ENCODE measurements around the gene HUNK.
A peak's percentile ranks its signal among the peaks of the same experiment; 100 is the strongest.
"Not testable (repeated sequence)": the region's sequence is repeated elsewhere in the genome, so short reads cannot be mapped to it uniquely, and the experiment has no call there.

The HUNK gene

DNA sequence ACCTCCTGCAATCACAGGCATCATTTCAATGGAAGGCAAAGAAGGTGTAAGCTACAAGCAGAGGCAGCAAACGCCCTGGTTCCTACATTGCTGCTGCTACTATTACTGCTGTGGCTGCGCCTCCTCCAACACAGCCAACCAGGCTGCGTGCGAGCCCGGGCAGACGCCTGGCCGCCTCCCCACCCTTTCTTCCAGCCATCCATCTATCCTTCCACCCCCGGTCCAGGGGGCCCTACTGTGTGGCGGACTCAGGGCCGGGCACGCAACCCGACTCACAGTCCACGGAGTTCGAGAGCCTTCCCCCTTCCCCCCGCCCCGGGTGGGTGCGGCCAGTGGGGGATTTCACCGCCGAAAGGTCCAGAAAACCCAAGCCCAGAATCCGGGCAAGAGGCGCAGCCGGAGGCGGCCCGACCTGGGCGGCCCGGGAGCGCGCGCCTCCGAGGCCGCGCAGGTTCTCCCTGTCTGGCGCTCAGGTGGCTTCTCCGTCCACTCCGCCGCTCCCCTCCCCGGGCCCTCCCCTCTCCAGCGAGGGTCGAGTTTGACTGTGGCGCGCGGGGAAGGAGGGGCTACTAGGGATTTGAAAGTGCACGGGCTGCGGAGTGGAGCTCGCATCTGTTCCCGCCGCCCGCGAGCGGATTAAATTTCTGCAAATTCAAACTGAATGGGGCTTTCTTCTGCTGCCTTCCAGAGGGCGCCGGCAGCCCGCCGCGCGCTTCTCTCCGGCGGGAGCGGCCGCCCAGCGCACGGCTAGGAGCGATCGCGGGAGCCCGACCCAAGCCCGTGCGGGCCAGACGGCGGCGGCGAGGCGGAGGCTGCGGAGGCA lies at the start of gene HUNK:
Gene HUNK, plus strand, starts transcription at position 569 of the 823 bp plus-strand sequence. CDS start 655 bp downstream, outside the sequence.
- peak; percentile 34 for DNase-seq

DNA sequence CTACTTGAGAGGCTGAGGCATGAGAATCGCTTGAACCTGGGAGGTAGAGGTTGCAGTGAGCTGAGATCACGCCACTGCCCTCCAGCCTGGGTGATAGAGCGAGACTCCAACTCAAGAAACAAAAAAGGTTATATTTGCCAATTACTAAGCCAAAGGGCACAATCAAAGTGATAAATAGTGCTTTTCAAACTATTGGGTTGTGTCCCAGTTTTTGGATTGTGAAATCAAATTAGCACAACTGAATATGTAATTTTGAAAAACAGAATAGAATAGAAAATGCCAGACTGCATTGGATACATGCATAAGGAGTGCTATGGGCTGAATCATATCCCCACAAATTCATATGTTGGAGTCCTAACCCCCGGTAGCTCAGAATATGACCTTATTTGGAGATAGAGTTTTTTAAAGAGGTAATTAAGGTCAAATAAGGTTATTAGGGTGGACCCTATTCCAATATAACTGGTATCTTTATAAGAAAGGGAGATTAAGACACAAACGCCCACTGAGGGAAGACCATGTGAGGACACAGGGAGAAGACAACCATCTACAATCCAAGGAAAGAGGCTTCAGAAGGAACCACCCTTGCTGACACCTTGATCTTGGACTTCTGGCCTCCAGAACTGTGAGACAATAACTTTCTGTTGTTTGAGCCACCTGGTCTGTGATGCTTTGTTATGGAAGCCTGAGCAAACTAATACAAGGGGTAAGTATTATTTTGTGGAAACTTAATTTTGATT lies 42.9 kb upstream of the HUNK start:
- DNase-seq: no peak

DNA sequence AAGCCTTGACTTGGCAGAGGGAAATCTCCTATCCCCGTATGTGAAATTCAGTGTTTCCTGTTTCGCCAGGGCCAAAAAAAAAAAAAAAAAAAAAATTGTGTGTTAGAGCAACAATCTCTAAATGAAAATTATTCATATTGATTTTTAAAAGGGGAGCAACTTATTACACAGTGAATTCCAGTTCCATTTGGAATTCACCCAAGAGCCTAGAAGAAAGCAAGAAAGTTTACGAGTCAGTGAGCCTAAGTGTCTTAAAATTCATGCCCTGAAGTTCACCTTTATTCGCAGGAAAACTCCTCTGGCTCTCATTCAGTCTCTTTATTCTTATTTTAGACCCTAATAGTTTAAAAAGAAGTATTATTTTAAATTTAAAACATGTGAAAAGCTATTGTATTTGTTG lies 42.1 kb upstream of the HUNK start:
- no peak for DNase-seq

DNA sequence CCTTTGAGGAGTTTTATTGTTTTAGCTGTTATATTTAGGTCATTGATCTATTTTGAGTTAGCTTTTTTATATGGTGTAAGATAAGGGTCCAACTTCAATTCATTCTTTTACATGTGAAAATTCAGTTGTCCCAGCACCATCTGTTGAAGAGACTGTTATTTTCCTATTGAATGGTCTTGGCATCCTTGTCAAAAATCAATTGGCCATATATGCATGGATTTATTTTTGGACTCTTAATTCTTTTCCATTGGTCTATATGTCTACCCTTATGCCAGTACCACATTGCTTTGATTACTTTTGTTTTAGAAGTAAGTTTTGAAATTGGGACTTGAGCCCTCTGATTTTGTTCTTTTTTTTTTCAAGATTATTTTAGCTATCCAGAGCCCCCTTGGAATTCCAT lies 35.8 kb upstream of the HUNK start:
- no peak for DNase-seq

DNA sequence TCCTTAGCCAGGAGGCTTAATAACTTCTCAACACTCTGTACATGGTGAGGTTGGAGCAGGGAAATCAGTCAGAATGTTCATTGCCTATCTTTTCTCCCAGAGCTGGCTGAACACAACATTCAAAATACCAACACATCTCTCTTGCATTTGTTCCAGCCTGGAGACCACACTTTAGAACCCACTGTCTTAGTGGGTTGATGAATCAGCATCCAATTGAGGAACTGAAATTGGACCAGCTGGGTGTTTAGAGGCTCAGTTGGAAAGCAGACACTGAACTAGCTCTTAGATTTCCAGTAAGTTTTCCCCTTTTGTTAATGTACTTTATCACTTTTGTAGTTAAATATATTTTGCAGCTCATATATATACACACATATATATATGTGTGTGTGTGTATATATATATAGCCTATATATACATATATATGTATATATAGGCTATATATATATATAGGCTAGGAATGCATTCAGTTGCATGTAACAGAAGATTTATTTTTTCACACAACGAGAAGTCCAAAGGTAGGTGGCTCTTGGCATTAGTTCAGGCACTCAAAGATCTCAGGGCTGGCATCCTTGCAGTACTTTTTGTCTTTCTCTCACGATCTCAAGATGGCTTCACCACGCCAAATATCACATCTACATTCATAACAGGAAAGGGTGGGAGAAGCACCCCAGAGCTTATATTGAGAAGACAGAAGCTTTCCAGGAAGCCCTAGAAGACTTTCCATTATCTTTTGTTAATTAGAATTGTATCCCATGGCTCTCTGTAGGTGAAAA lies 35.0 kb upstream of the HUNK start:
- DNase-seq: no peak

DNA sequence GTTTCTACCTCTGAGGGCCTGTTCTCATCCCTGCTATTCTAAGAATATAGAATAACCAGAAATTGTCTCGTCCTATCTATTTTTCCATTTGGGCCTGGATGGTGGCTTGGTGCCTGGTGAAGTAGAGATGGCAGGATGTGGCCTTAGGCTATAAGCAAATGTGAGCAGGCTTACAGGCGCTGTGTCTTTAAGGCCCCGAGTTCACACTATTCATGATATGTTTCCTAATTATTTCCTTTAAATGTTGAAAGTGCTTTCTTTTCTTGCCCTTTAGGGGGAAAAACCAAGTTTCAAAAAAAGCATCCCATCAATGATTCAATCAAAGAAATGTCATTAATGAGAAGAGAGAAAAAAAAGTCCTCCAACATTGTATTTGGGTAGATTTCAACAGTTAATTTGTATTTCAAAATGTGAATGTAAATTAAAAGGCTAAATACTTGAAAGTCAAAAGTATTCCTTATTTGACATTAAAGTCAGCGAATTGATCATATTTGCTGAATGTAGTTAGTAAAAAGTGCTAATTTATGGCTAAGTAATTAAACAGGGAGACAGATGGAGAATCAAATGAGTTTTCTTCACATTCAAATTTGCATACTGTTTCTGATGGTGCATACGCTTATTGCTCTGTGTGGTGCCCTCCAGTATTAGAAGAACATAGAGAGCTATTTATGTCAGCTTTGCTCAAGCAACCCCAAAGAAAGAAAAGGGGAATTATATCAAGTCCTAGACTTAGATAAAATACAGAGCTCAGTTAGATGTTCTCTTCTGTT lies 34.0 kb upstream of the HUNK start:
- DNase-seq: no peak

DNA sequence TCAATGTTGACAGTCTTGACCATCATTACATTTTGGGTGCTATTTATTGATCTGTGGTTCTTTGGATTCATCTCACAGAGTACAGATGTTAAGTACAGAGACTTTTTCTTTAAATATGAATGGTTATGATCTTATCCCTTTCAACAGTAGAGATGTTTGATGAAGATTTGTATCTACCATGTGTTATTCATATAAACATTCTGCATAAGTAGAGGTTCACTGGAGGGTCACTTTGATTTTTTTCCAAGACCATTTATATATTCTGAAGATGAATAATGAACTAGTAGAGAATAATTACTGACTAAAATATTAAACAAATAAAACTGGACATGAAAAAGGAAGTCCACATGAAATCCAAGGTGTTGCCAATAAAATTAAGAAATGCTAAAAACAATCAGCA lies 28.6 kb upstream of the HUNK start:
- DNase-seq: no peak

DNA sequence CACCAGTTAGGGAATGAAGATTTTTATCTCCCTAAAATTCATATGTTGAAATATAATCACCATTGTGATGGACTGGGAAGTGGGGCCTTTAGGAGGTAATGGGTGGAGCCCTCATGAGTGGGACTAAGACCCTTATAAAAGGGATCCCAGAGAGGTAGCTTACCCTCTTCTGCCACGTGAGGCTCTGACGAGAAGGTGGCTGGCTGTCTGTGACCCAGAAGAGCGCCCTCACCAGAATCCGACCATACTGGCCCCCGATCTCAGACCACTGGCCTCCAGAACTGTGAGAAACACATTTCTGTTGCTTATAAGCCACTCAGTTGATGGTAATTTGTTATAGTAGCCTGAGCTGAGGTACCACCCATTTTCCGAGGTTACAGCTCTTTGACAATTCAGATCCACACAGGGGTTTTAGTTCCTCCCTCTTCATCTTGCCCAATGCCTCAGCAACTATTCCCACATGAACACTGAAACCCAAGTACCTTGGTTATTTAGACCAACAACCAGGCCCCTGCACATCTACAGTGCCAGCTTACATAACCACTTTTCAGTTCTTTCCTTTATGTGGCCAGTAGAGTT lies 27.6 kb upstream of the HUNK start:
- DNase-seq: no peak

DNA sequence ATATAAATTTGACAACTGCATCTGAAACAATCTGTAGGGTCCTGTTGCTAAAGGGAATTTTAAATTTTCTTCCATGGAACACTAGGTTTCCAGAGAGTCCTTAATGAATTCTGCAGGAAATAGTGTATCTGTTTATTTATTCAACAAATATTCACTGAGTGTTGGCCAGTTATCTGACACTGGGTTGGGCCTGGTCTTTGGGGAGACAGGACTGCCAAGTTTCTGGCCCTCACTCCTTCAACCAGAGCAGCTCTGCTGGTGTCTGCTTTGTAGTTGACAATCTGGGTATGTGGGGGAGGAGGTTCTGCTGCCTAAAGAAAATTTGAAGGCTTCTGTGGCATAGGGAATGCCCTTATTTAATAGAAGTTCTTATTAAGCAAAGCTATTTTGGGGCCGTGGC lies 26.1 kb upstream of the HUNK start:
- no peak for DNase-seq

DNA sequence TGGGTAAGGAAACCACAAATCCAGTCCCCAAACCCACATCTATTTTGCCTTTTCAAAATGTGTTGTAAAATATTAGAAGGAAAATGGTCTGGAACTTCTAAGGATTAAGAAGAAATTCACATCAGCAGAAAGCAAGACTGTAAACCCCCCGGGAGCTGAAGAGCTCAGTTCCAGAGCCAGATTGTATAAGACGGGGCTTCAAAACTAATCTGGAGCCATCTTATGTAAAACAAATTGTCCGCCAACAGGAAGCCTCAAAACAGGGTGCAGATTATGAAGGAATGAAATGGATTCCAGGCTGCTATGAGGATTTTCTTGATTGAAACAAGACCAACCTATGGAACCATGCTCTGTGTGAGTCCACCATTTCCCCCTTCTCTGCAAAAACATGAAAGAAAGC lies 25.1 kb upstream of the HUNK start:
- no peak for DNase-seq

DNA sequence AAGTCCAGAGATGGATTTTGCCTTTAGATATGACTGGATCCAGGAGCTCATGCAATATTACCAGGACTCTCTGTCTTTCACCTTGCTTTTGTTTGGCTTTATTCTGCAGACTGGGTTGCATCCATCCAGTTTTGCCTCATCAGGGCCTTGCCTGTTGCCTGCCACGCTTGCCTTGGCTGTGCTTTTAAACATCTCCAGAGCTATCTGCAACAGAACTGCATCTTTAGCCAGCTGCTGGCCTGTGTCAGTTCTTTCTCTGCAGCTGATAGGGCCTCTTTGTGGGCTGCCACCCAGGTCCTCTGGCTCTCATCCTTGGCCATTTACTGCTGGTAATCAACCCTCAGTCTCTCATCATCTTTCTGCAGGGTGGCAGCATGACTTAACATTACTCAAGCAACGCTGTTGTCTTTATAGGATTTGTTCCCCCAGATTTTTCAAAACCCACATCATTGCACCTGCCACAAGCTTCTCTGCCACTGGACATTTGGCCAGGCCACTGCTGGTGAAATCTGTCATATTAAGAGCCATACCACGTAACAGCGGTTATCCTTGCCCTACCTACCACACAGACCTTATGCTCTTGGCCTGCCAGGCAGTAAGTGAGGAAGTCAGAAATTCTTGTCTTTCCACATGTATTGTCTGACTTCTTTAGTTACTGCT lies 24.4 kb upstream of the HUNK start:
- no peak for DNase-seq

DNA sequence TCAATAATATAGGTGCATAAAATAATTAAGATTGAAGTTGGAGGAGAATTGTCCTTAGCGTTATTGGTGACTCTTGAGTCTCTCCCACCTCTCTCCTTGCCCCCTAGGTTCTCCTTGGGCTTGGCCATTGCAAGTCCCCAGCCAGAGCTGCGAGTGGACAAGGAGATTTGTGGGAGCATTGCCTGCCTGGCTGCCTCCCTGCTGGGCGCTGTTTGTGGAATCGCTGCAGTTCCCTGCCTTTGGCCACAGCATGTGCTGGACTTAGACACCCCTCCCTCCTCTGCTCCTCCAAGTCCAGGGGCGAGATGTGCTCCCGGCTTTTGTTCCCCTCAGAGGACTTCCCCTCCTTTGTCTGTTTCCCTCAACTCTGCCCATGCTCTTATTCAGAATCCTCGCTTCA lies 21.9 kb upstream of the HUNK start:
- no peak for DNase-seq

DNA sequence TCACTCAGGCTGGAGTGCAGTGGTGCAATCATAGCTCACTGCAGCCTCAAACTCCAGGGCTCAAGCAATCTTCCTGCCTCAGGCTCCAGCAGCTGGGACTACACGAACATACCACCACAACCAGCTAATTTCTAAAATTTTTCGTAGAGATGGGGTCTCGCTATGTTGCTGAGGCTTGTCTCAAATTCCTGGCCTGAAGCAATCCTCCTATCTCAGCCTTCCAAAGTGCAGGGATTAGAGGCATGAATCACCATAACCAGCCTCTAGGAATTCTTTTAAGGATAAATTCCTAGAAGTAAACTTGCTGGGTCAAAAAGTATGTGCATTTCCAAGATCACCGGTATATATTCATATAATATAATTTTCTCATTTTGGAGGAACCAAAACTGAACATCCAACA lies 17.6 kb upstream of the HUNK start:
- no peak for DNase-seq

DNA sequence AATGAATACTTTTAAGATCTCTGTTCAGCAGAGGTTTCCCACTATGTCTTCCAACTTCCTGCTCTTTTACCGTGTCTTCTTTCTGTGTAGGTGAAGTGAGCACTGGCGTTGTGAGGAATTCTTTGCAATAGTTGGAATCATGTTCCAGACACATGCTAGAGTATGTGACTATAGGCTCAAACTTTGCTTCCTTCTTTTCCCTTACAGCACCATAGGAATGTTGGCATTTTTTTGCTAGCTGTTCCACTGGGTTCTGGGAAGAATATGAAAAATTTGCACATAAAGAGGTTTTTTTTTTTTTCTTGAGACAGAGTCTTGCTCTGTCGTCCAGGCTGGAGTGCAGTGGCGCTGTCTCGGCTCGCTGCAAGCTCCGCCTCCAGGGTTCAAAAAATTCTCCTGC lies 15.7 kb upstream of the HUNK start:
- DNase-seq: no peak

DNA sequence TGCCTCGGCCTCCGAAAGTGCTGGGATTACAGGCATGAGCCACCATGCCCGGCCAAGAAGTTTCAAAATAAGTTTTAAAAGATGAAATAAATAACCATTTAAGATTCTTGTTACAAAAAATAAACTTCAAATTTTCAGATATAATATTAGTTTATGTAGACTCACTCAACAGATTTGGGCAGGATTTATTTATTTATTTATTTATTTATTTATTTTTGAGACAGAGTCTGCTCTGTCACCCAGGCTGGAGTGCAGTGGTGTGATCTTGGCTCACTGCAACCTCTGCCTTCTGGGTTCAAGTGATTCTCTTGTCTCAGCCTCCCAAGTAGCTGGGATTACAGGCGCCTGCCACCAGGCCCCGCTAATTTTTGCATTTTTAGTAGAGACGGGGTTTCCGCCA lies 15.2 kb upstream of the HUNK start:
- DNase-seq: not testable (repeated sequence)

DNA sequence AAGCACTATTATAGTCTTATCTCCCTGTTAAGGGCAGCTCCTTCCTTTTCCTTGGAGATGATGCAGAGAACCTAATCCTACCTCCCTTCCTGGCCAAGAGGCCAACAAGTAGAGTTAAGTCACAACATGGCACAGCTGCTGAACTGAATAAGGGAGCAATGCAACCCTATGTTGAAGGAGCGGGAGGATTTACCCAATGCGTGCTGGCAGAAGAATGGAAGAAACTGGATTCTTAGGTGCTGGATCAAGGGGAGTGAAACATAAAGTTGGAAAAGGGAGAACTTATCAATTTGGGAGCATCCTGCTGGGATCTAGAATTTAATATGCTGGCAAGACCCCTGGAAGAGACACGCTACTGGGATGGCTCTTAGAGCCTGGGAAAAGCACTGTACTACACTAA lies 12.0 kb upstream of the HUNK start:
- DNase-seq: no peak

DNA sequence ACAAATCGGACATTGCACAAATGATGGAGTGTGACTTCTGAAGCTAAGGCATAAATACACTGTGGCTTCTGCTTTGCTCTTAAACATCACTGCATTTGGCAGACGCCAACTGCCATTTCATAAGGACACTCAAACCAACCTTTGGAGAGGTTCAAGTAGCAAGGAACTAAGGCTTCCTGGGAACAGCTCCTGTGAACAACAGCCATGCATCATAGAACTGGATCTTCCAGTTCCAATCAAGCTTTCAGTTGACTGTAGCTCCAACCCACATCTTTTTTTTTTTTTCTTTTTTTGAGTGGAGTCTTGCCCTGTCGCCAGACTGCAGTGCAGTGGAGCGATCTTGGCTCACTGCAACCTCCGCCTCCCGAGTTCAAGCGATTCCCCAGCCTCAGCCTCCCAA lies 10.7 kb upstream of the HUNK start:
- DNase-seq: no peak

DNA sequence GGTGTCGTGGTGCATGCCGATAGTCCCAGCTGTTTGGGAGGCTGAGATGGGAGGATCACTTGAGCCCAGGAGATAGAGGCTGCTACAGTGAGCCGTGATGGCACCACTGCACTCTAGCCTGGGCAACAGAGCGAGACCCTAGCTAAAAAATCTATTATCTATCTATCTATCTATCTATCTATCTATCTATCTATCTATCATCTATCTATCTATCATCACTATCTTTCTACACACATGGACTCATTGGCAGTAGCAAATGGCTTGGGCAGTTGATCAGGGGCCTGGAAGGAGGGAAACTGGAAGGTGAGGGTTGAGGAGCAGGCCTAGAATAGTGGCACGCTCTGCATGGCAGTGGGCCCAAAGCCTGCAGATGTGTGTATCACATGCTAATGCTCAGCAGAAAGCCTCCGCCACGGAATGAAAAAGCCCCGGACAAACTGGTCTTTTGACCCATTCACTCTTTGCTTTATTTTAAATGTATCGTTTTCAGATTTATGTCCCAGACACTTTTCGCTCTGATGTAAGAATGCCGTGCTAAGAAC lies 7.3 kb upstream of the HUNK start:
- DNase-seq: no peak

DNA sequence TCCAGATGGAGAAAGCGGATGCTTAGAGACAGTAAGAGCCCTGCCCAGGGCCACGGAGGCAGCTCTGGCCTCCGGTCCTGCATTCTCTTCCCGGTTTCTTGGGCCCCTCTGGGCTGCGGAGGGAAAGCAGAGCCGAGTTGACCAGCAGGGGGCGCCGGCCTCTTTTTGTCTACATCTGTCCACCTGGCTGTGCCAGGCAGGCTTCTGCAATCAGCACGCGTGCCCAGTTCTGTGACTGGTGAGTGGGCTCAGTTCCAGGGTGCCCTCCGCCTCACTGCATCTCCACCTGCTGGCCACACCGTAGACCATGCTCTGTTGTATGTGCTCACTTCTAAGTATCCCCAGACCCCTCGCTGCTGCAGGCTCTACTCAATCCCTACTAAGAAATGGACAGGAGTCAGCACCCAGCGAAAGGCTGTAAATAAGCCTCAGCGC lies 6.7 kb upstream of the HUNK start:
- DNase-seq: peak; percentile 91

DNA sequence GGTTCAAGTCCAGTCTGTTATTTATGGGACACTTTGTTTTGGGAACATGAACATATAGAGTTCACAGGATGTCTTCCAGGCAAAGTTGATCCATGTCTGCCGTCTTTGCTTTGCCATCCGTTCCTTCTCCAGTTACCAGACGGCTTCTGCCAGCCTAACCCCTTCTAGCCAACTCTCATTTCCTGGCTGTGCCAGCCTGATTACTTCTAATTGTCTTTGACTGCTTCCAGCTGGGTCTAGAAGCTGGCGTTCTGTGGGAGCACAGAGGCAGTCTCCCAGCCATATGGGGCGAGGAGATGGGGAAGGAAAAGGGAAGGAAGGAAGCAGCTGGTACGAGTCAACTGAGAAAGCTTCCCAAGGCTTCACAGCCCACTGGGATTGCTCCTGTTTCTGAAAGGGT lies 3.1 kb upstream of the HUNK start:
- no peak for DNase-seq

DNA sequence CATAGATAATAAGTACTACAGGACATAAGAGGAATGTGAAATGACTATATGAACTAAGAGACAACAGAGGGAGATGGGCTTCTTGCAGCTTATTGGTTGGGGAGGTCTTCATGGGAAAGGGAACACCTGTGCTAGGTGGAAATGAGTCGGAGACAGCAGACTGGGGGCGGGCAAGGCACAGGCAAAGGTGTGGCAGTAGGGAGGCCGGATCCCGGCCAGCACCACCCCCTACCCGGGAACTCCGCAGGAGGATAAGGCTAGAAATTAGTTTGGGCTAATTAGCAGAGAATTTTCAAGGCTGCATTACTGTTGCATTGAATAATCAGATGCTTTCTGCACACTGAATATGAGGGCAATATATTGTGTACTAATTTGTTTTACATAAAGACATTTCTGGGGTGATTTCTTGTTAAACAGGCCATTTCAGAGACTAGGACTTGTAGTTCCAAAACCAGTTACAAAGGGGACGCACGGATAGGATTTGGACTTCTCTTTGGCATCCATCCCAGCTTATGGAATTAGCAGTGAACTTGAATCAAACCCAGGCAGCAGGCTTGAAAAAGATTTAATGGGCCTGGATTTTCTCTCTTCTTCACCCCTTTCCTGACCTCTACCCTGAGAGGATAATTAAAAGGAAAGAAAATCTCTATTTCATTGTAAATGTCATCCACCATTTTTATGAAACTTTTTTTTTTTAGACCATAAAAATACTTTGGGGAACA lies 2.2 kb upstream of the HUNK start:
- no peak for DNase-seq

Data from stimulated activated CD8-positive, alpha-beta memory T cell treated with anti-CD3 and anti-CD28 coated beads, Interleukin-4, amount 100 ng/mL, for 48 hours (primary cell).